HEK293 (cell line): ENCODE data around the gene EIF1B.

Experiments used
- BCL11A ChIP-seq: fragments of 450-650 bp; formaldehyde crosslinking; IDR thresholded peaks from 2 replicates; pipeline ENCODE4 v1.5.1; 2016; ENCODE audit warnings: low read depth, missing biosample characterization, missing genetic modification characterization
- CTCF ChIP-seq: fragments of 450-650 bp; formaldehyde crosslinking; IDR thresholded peaks from 2 replicates; pipeline ENCODE4 v1.5.1; 2016; ENCODE audit warnings: missing biosample characterization, missing genetic modification characterization
- PBX3 ChIP-seq: sonication (generic); formaldehyde crosslinking; IDR thresholded peaks from 2 replicates; pipeline ENCODE4 v1.8.1; 2022; ENCODE audit warnings: mild to moderate bottlenecking, moderate library complexity, missing genetic modification reagents
- PRDM10 ChIP-seq: fragments of 450-650 bp; formaldehyde crosslinking; IDR thresholded peaks from 2 replicates; pipeline ENCODE4 v1.5.1; 2016; ENCODE audit warnings: missing biosample characterization, missing genetic modification characterization
- YY1 ChIP-seq: fragments of 450-650 bp; formaldehyde crosslinking; IDR thresholded peaks from 2 replicates; pipeline ENCODE4 v1.5.1; 2018; ENCODE audit warnings: missing biosample characterization, missing genetic modification characterization
- ZNF140 ChIP-seq: fragments of 450-650 bp; formaldehyde crosslinking; IDR thresholded peaks from 2 replicates; pipeline ENCODE4 v1.5.1; 2016; ENCODE audit warnings: missing biosample characterization, missing genetic modification characterization
- ZNF274 ChIP-seq, 2 experiments: fragments of 200-500 bp in 1 of 2; fragments of 450-650 bp in 1 of 2; sonication (Bioruptor generic) in 1 of 2; formaldehyde crosslinking in 1 of 2; IDR thresholded peaks; 2 replicates each; pipeline versions ENCODE4 v1.5.1 to v1.6.1; 2014 to 2016; ENCODE audit warnings: borderline replicate concordance in 1 of 2, inconsistent platforms in 1 of 2, low read length in 1 of 2, missing biosample characterization in 1 of 2, missing genetic modification characterization in 1 of 2
- ZNF660 ChIP-seq: fragments of 450-650 bp; IDR thresholded peaks from 2 replicates; pipeline ENCODE4 v1.5.1; 2018; ENCODE audit warnings: missing biosample characterization, mild to moderate bottlenecking, missing genetic modification characterization
- ZNF707 ChIP-seq: fragments of 450-650 bp; formaldehyde crosslinking; IDR thresholded peaks from 2 replicates; pipeline ENCODE4 v1.5.1; 2016; ENCODE audit warnings: missing biosample characterization, missing genetic modification characterization

- TF ChIP-seq CTCF (tag by site-specific recombination) (no peak), ZNF660 (tag by site-specific recombination) (no peak), PRDM10 (tag by site-specific recombination) (no peak), PBX3 (CRISPR knock-in tag) (no peak), ZNF707 (no peak), BCL11A (no peak), YY1 (tag by site-specific recombination) (no peak), ZNF274 (IDR thresholded peaks at IDR 0.05; ENCODE audit: low read length) (no peak), ZNF274 (tag by site-specific recombination; IDR thresholded peaks at IDR 0.05; ENCODE audit: borderline replicate concordance) (no peak), ZNF140 (tag by site-specific recombination) (no peak)
Observed at GRCh38 chr3:40294434-40294833, 15.1 kb upstream of the EIF1B start.
